ENCODE measurements around the gene PHF20. TPM values are rescaled to one million over a fixed set of nuclear protein-coding genes. Genes with fewer than 3 reads are reported as not detected.
"Not testable (repeated sequence)": the region's sequence is repeated elsewhere in the genome, so short reads cannot be mapped to it uniquely, and the experiment has no call there.

The PHF20 gene
- polyA plus RNA-seq, 1 donor from 2014 or later = 49.2 TPM

- not testable (repeated sequence) for H3K27me3 ChIP-seq (ENCODE audit: insufficient read depth, low read depth, low read length); H3K36me3 ChIP-seq (ENCODE audit: insufficient read depth, low read length); H3K4me2 ChIP-seq (ENCODE audit: low read length); H3K9me2 ChIP-seq (ENCODE audit: insufficient read depth, low read length); H3K27ac ChIP-seq (ENCODE audit: low read length); H2AFZ ChIP-seq (ENCODE audit: low read depth, low read length); H3K9me3 ChIP-seq (ENCODE audit: low read length); H4K20me1 ChIP-seq (ENCODE audit: insufficient read depth); H3K9ac ChIP-seq (ENCODE audit: low read length); H3F3A ChIP-seq (ENCODE audit: insufficient read depth, low read length, poor library complexity, severe bottlenecking); H3K79me2 ChIP-seq (replicated peaks; ENCODE audit: insufficient read depth, low read length); H3K4me3 ChIP-seq (ENCODE audit: low read length)
Measured at GRCh38 chr20:35882427-35883161, 110.8 kb downstream of the PHF20 start.

- no peak overlapping the region for H3K9ac ChIP-seq (ENCODE audit: low read length)
- TF ChIP-seq EZH2 (IDR thresholded peaks at IDR 0.05; ENCODE audit: borderline replicate concordance, insufficient read depth, low read length, poor library complexity, severe bottlenecking) (no peak), MXI1 (conservative IDR thresholded peaks at IDR 0.05; ENCODE audit: poor library complexity, severe bottlenecking) (no peak), RAD21 (conservative IDR thresholded peaks at IDR 0.05) (no peak), POLR2AphosphoS5 (IDR thresholded peaks at IDR 0.05) (no peak), CTCF (IDR thresholded peaks at IDR 0.05; ENCODE audit: poor library complexity, severe bottlenecking) (no peak), EP300 (conservative IDR thresholded peaks at IDR 0.05; ENCODE audit: poor library complexity, severe bottlenecking) (no peak), TAF1 (IDR thresholded peaks at IDR 0.05; ENCODE audit: low read depth) (no peak), SMC3 (conservative IDR thresholded peaks at IDR 0.05; ENCODE audit: poor library complexity) (no peak), REST (IDR thresholded peaks at IDR 0.05; ENCODE audit: borderline replicate concordance) (no peak)
- H2AFZ ChIP-seq (ENCODE audit: low read depth, low read length) = no peak overlapping the region
- no peak overlapping the region for H3K4me2 ChIP-seq (ENCODE audit: low read length)
- no peak overlapping the region for H3K4me3 ChIP-seq (ENCODE audit: low read length)
- no peaks in the 10 kb centered on the region for H3K9me3 ChIP-seq (ENCODE audit: low read length)
- no peaks in the 10 kb centered on the region for H3F3A ChIP-seq (ENCODE audit: insufficient read depth, low read length, poor library complexity, severe bottlenecking)
- H4K20me1 ChIP-seq (ENCODE audit: insufficient read depth) = no peaks in the 10 kb centered on the region
- no peaks in the 10 kb centered on the region for H3K9me2 ChIP-seq (ENCODE audit: insufficient read depth, low read length)
- H3K27me3 ChIP-seq (ENCODE audit: insufficient read depth, low read depth, low read length) = no peaks in the 10 kb centered on the region
- H3K36me3 ChIP-seq (ENCODE audit: insufficient read depth, low read length) = peaks cover 3% of the 10 kb centered on the region
- H3K79me2 ChIP-seq (replicated peaks; ENCODE audit: insufficient read depth, low read length) = no peaks in the 10 kb centered on the region
- no peak overlapping the region for H3K27ac ChIP-seq (ENCODE audit: low read length)
Measured at GRCh38 chr20:35883336-35883777, 111.5 kb downstream of the PHF20 start.
